Esophagus squamous epithelium (tissue), 5 donors: Measurements from ENCODE around the gene ECE2. TPM values are rescaled to one million over a fixed set of nuclear protein-coding genes. Genes with fewer than 3 reads are reported as not detected.

ENCODE experiments used
- DNase-seq: peaks from one replicate; lab custom pipeline; 2025; lab: John Stamatoyannopoulos, UW
- H3K27ac ChIP-seq, 4 donors: fragments of 200-600 bp; sonication (generic); one replicate each; pipeline ENCODE4 v1.5.1; 2016 to 2019; ENCODE audit warnings: mild to moderate bottlenecking in 1 of 4
- H3K27me3 ChIP-seq, 4 donors: fragments of 200-600 bp; sonication (generic); 1 replicate in 3 of 4; 2 replicates in 1 of 4; pipeline versions ENCODE4 v1.5.1 to v1.6.0; 2017 to 2021; ENCODE audit warnings: antibody characterized with exemption in 1 of 4
- H3K36me3 ChIP-seq, 3 donors: fragments of 200-600 bp; sonication (generic); one replicate each; pipeline ENCODE4 v1.5.1; 2016 to 2019
- H3K4me1 ChIP-seq, 3 donors: fragments of 200-600 bp; sonication (generic); one replicate each; pipeline ENCODE4 v1.5.1; 2017 to 2019
- H3K4me3 ChIP-seq, 4 donors: fragments of 200-600 bp; sonication (generic); 1 replicate in 3 of 4; 2 replicates in 1 of 4; pipeline ENCODE4 v1.5.1; 2016 to 2019; ENCODE audit warnings: mild to moderate bottlenecking in 2 of 4, moderate library complexity in 1 of 4
- H3K9me3 ChIP-seq, 3 donors: fragments of 200-600 bp; sonication (generic); one replicate each; pipeline ENCODE4 v1.5.1; 2016 to 2019
- CTCF ChIP-seq, 6 experiments: fragments of 450-650 bp in 4 of 6; fragments of 200-600 bp in 2 of 6; sonication (generic) in 2 of 6; IDR thresholded peaks; one replicate each; pipeline ENCODE4 v1.5.1; 2016 to 2019; ENCODE audit warnings: antibody characterized with exemption in 6 of 6, mild to moderate bottlenecking in 4 of 6, moderate library complexity in 4 of 6
- POLR2A ChIP-seq, 4 donors: fragments of 450-650 bp; IDR thresholded peaks; one replicate each; pipeline ENCODE4 v1.6.1; 2017; ENCODE audit warnings: antibody characterized with exemption in 4 of 4, mild to moderate bottlenecking in 4 of 4, moderate library complexity in 3 of 4
- WGBS, 2 donors: methylation state at CpG; one replicate each; pipeline ENCODE4 v1.1.5; 2018; 5-methylcytosine and 5-hydroxymethylcytosine counted together
- intact Hi-C: fragments of 100-400 bp; cut with DNase I; formaldehyde crosslinking; loops from one replicate; pipeline ENCODE4 v1.15.0; 2022
- small RNA-seq, 4 donors: library from RNA; depleted of rRNA; stranded (forward); fragments of <200 nt; gene quantifications; one replicate each; pipeline ENCODE3, GENCODE V24; 2016
- total RNA-seq, 4 donors: library from RNA; depleted of rRNA; stranded (reverse); fragments of >200 nt; gene quantifications; one replicate each; pipeline ENCODE4 v1.1.0, GENCODE V29; 2016
- donor health status: DM: yes; HTN: yes; CAD: no.

The ECE2 gene
- total RNA-seq, 4 donors from 2014 or later = not detected

DNA sequence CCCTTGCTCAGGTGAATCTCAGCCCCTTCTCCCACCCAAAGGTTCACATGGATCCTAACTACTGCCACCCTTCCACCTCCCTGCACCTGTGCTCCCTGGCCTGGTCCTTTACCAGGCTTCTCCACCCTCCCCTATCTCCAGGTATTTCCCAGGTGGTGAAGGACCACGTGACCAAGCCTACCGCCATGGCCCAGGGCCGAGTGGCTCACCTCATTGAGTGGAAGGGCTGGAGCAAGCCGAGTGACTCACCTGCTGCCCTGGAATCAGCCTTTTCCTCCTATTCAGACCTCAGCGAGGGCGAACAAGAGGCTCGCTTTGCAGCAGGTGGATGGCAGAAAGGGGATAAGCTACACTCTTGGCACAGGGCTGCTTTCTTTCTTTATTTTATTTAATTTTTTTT, 66.1 kb downstream of the ECE2 start:
- H3K36me3 ChIP-seq = peaks cover 4 to 46% (median 5%) of the 10 kb centered on the region in 3 donors
- intact Hi-C loops = no loop called here
- no peak overlapping the region for H3K4me3 ChIP-seq
- H3K27ac ChIP-seq = peak overlapping the region in 1 of 4 donors; percentile 27
- no peak for TF ChIP-seq CTCF (IDR thresholded peaks at IDR 0.05)
- no peak for TF ChIP-seq POLR2A (IDR thresholded peaks at IDR 0.05)
- 50 to 61% methylated on average over 6 to 7 of the region's 7 CpGs for WGBS, 2 donors
- no peaks in the 10 kb centered on the region for H3K27me3 ChIP-seq
- H3K9me3 ChIP-seq = no peaks in the 10 kb centered on the region
- no peak for DNase-seq
- H3K4me1 ChIP-seq = peaks cover 41 to 92% (median 49%) of the 10 kb centered on the region in 3 donors

Small RNAs within 50 kb of the gene (small RNA-seq; reads per million reads assigned to genes)
- 0 reads per million in 4 donors for gene MIR1224
- gene SNORD66 = 1,088 to 2,343 (median 1,652) reads per million in 4 donors

Other genes with a start within 250 kb of the ECE2 start
- not detected for gene HTR3D, start 244.3 kb upstream of the ECE2 start, total RNA-seq
- not detected for gene HTR3C, start 223.0 kb upstream of the ECE2 start, total RNA-seq
- not detected for gene HTR3E, start 179.0 kb upstream of the ECE2 start, total RNA-seq
- gene EIF2B5, start 140.7 kb upstream of the ECE2 start, total RNA-seq = 10 to 100 TPM; 27.2 to 51.5 (median 42.1) TPM
- 10 to 100 TPM; 28.9 to 45.2 (median 34.4) TPM for gene DVL3, start 120.6 kb upstream of the ECE2 start, total RNA-seq
- gene AP2M1, start 101.2 kb upstream of the ECE2 start, total RNA-seq = 100 to 1,000 TPM; 139 to 212 (median 208) TPM
- 10 to 100 TPM; 31.4 to 63.1 (median 40.5) TPM for gene ABCF3, start 89.8 kb upstream of the ECE2 start, total RNA-seq
- gene VWA5B2, start 46.4 kb upstream of the ECE2 start, total RNA-seq = under 1 TPM in 1 of 4 donors, not detected in 3; 0.22 TPM
- gene ALG3, start 27.1 kb upstream of the ECE2 start, total RNA-seq = 10 to 100 TPM; 45.8 to 63.9 (median 54.6) TPM
- 10 to 100 TPM in 2 of 4 donors, 1 to 10 TPM in 2; 8.1 to 13.4 (median 10.3) TPM for gene EEF1AKMT4, start 26.4 kb upstream of the ECE2 start, total RNA-seq
- not detected for gene CAMK2N2, start 14.5 kb upstream of the ECE2 start, total RNA-seq
- gene PSMD2, start 23.2 kb downstream of the ECE2 start, total RNA-seq = 100 to 1,000 TPM; 209 to 362 (median 235) TPM
- 100 to 1,000 TPM; 272 to 462 (median 352) TPM for gene EIF4G1, start 38.6 kb downstream of the ECE2 start, total RNA-seq
- gene FAM131A, start 61.6 kb downstream of the ECE2 start, total RNA-seq = 10 to 100 TPM in 2 of 4 donors, 1 to 10 TPM in 2; 7.4 to 20.2 (median 10.4) TPM
- 1 to 10 TPM; 2.1 to 4.2 (median 3.0) TPM for gene CLCN2, start 85.6 kb downstream of the ECE2 start, total RNA-seq
- gene POLR2H, start 85.7 kb downstream of the ECE2 start, total RNA-seq = 10 to 100 TPM; 49.5 to 98.5 (median 64.9) TPM
- under 1 TPM in 1 of 4 donors, not detected in 3; 0.57 TPM for gene THPO, start 102.2 kb downstream of the ECE2 start, total RNA-seq
- 10 to 100 TPM in 1 of 4 donors, 1 to 10 TPM in 1, under 1 TPM in 2; 0.11 to 10.7 (median 2.8) TPM for gene CHRD, start 104.0 kb downstream of the ECE2 start, total RNA-seq